ENCODE results near the gene LSR.

Gene LSR

GRCh38 chr19:35302446-35302845, 53.6 kb downstream of the LSR start:
- no peaks in the 10 kb centered on the region for H3K9me3 ChIP-seq (ENCODE audit: control insufficient read depth, low read length)

GRCh38 chr19:35303357-35303915, 54.6 kb downstream of the LSR start:
- Histone ChIP-seq H3K27me3 (replicated peaks; ENCODE audit: control insufficient read depth, insufficient read depth, low read length, poor library complexity, severe bottlenecking) (no peaks in the 10 kb centered on the region), H3K9me3 (ENCODE audit: control insufficient read depth, low read length) (no peaks in the 10 kb centered on the region), H3K4me3 (ENCODE audit: insufficient read depth, low read depth, low read length, poor library complexity, severe bottlenecking) (no peak overlapping the region), H3K27ac (ENCODE audit: insufficient read depth, low read length, poor library complexity, severe bottlenecking) (no peak overlapping the region), H3K36me3 (ENCODE audit: control insufficient read depth, insufficient read depth, low read length) (no peaks in the 10 kb centered on the region), H3K4me1 (ENCODE audit: control insufficient read depth, insufficient read depth, low read length, poor library complexity, severe bottlenecking) (no peaks in the 10 kb centered on the region)
- no peak for DNase-seq

More at GRCh38 chr19:35302446-35302845, 53.6 kb downstream of the LSR start:
- Histone ChIP-seq H3K36me3 (ENCODE audit: control insufficient read depth, insufficient read depth, low read length) (no peaks in the 10 kb centered on the region), H3K4me1 (ENCODE audit: control insufficient read depth, insufficient read depth, low read length, poor library complexity, severe bottlenecking) (no peaks in the 10 kb centered on the region), H3K27me3 (replicated peaks; ENCODE audit: control insufficient read depth, insufficient read depth, low read length, poor library complexity, severe bottlenecking) (no peaks in the 10 kb centered on the region), H3K4me3 (ENCODE audit: insufficient read depth, low read depth, low read length, poor library complexity, severe bottlenecking) (no peak overlapping the region), H3K27ac (ENCODE audit: insufficient read depth, low read length, poor library complexity, severe bottlenecking) (no peak overlapping the region)
- DNase-seq = no peak

- H3K4me1 ChIP-seq (ENCODE audit: control insufficient read depth, insufficient read depth, low read length, poor library complexity, severe bottlenecking) = no peaks in the 10 kb centered on the region
- DNase-seq = no peak
- H3K9me3 ChIP-seq (ENCODE audit: control insufficient read depth, low read length) = no peaks in the 10 kb centered on the region
- no peaks in the 10 kb centered on the region for H3K36me3 ChIP-seq (ENCODE audit: control insufficient read depth, insufficient read depth, low read length)
- H3K4me3 ChIP-seq (ENCODE audit: insufficient read depth, low read depth, low read length, poor library complexity, severe bottlenecking) = no peak overlapping the region
- H3K27ac ChIP-seq (ENCODE audit: insufficient read depth, low read length, poor library complexity, severe bottlenecking) = no peak overlapping the region
- no peaks in the 10 kb centered on the region for H3K27me3 ChIP-seq (replicated peaks; ENCODE audit: control insufficient read depth, insufficient read depth, low read length, poor library complexity, severe bottlenecking)
Measured at GRCh38 chr19:35304036-35304435, 55.2 kb downstream of the LSR start.

- no peaks in the 10 kb centered on the region for H3K4me1 ChIP-seq (ENCODE audit: control insufficient read depth, insufficient read depth, low read length, poor library complexity, severe bottlenecking)
Measured at GRCh38 chr19:35305181-35305580, 56.4 kb downstream of the LSR start.

GRCh38 chr19:35306473-35307246, 57.9 kb downstream of the LSR start:
- no peaks in the 10 kb centered on the region for H3K9me3 ChIP-seq (ENCODE audit: control insufficient read depth, low read length)
- DNase-seq = no peak
- no peaks in the 10 kb centered on the region for H3K4me1 ChIP-seq (ENCODE audit: control insufficient read depth, insufficient read depth, low read length, poor library complexity, severe bottlenecking)
- H3K27me3 ChIP-seq (replicated peaks; ENCODE audit: control insufficient read depth, insufficient read depth, low read length, poor library complexity, severe bottlenecking) = no peaks in the 10 kb centered on the region
- H3K36me3 ChIP-seq (ENCODE audit: control insufficient read depth, insufficient read depth, low read length) = no peaks in the 10 kb centered on the region
- no peak overlapping the region for H3K27ac ChIP-seq (ENCODE audit: insufficient read depth, low read length, poor library complexity, severe bottlenecking)
- H3K4me3 ChIP-seq (ENCODE audit: insufficient read depth, low read depth, low read length, poor library complexity, severe bottlenecking) = no peak overlapping the region

More at GRCh38 chr19:35305181-35305580, 56.4 kb downstream of the LSR start:
- no peaks in the 10 kb centered on the region for H3K9me3 ChIP-seq (ENCODE audit: control insufficient read depth, low read length)
- no peaks in the 10 kb centered on the region for H3K36me3 ChIP-seq (ENCODE audit: control insufficient read depth, insufficient read depth, low read length)
- no peak for DNase-seq
- no peaks in the 10 kb centered on the region for H3K27me3 ChIP-seq (replicated peaks; ENCODE audit: control insufficient read depth, insufficient read depth, low read length, poor library complexity, severe bottlenecking)
- H3K4me3 ChIP-seq (ENCODE audit: insufficient read depth, low read depth, low read length, poor library complexity, severe bottlenecking) = no peak overlapping the region
- no peak overlapping the region for H3K27ac ChIP-seq (ENCODE audit: insufficient read depth, low read length, poor library complexity, severe bottlenecking)

- DNase-seq = no peak
- Histone ChIP-seq H3K9me3 (ENCODE audit: control insufficient read depth, low read length) (no peaks in the 10 kb centered on the region), H3K36me3 (ENCODE audit: control insufficient read depth, insufficient read depth, low read length) (no peaks in the 10 kb centered on the region), H3K4me1 (ENCODE audit: control insufficient read depth, insufficient read depth, low read length, poor library complexity, severe bottlenecking) (no peaks in the 10 kb centered on the region), H3K4me3 (ENCODE audit: insufficient read depth, low read depth, low read length, poor library complexity, severe bottlenecking) (no peak overlapping the region), H3K27me3 (replicated peaks; ENCODE audit: control insufficient read depth, insufficient read depth, low read length, poor library complexity, severe bottlenecking) (no peaks in the 10 kb centered on the region), H3K27ac (ENCODE audit: insufficient read depth, low read length, poor library complexity, severe bottlenecking) (no peak overlapping the region)
Measured at GRCh38 chr19:35307931-35308330, 59.1 kb downstream of the LSR start.

- no peak overlapping the region for H3K4me3 ChIP-seq (ENCODE audit: insufficient read depth, low read depth, low read length, poor library complexity, severe bottlenecking)
- DNase-seq = no peak
- H3K36me3 ChIP-seq (ENCODE audit: control insufficient read depth, insufficient read depth, low read length) = no peaks in the 10 kb centered on the region
- H3K27ac ChIP-seq (ENCODE audit: insufficient read depth, low read length, poor library complexity, severe bottlenecking) = no peak overlapping the region
- H3K9me3 ChIP-seq (ENCODE audit: control insufficient read depth, low read length) = no peaks in the 10 kb centered on the region
- no peaks in the 10 kb centered on the region for H3K27me3 ChIP-seq (replicated peaks; ENCODE audit: control insufficient read depth, insufficient read depth, low read length, poor library complexity, severe bottlenecking)
- no peaks in the 10 kb centered on the region for H3K4me1 ChIP-seq (ENCODE audit: control insufficient read depth, insufficient read depth, low read length, poor library complexity, severe bottlenecking)
Measured at GRCh38 chr19:35308910-35309309, 60.1 kb downstream of the LSR start.

- H3K4me1 ChIP-seq (ENCODE audit: control insufficient read depth, insufficient read depth, low read length, poor library complexity, severe bottlenecking) = no peaks in the 10 kb centered on the region
- H3K4me3 ChIP-seq (ENCODE audit: insufficient read depth, low read depth, low read length, poor library complexity, severe bottlenecking) = no peak overlapping the region
- no peak overlapping the region for H3K27ac ChIP-seq (ENCODE audit: insufficient read depth, low read length, poor library complexity, severe bottlenecking)
Measured at GRCh38 chr19:35309481-35310279, 60.9 kb downstream of the LSR start.

GRCh38 chr19:35310331-35310730, 61.5 kb downstream of the LSR start:
- Histone ChIP-seq H3K9me3 (ENCODE audit: control insufficient read depth, low read length) (no peaks in the 10 kb centered on the region), H3K4me1 (ENCODE audit: control insufficient read depth, insufficient read depth, low read length, poor library complexity, severe bottlenecking) (no peaks in the 10 kb centered on the region), H3K27me3 (replicated peaks; ENCODE audit: control insufficient read depth, insufficient read depth, low read length, poor library complexity, severe bottlenecking) (no peaks in the 10 kb centered on the region), H3K36me3 (ENCODE audit: control insufficient read depth, insufficient read depth, low read length) (no peaks in the 10 kb centered on the region), H3K27ac (ENCODE audit: insufficient read depth, low read length, poor library complexity, severe bottlenecking) (no peak overlapping the region), H3K4me3 (ENCODE audit: insufficient read depth, low read depth, low read length, poor library complexity, severe bottlenecking) (no peak overlapping the region)
- no peak for DNase-seq

More at GRCh38 chr19:35309481-35310279, 60.9 kb downstream of the LSR start:
- Histone ChIP-seq H3K9me3 (ENCODE audit: control insufficient read depth, low read length) (no peaks in the 10 kb centered on the region), H3K27me3 (replicated peaks; ENCODE audit: control insufficient read depth, insufficient read depth, low read length, poor library complexity, severe bottlenecking) (no peaks in the 10 kb centered on the region), H3K36me3 (ENCODE audit: control insufficient read depth, insufficient read depth, low read length) (no peaks in the 10 kb centered on the region)
- DNase-seq = no peak

All from effector memory CD4-positive, alpha-beta T cell (primary cell).